Measurements from ENCODE around the gene OFD1. TPM values are rescaled to one million over a fixed set of nuclear protein-coding genes. Genes with fewer than 3 reads are reported as not detected.

OFD1 gene
- total RNA-seq, 1 donor from 2014 or later = 10.6 TPM

GRCh38 chrX:13693341-13693961 lies 41.1 kb upstream of the OFD1 start:
- H3K27ac ChIP-seq (replicated peaks) = no peak overlapping the region
- DNase-seq = no peak
- no peaks in the 10 kb centered on the region for H3K27me3 ChIP-seq (ENCODE audit: low read depth)

GRCh38 chrX:13694359-13694758 lies 40.2 kb upstream of the OFD1 start:
- no peak overlapping the region for H3K27ac ChIP-seq (replicated peaks)
- H3K4me1 ChIP-seq = peaks cover 76% of the 10 kb centered on the region
- H3K27me3 ChIP-seq (ENCODE audit: low read depth) = no peaks in the 10 kb centered on the region
- H3K4me3 ChIP-seq = no peak overlapping the region
- H3K36me3 ChIP-seq = no peaks in the 10 kb centered on the region
- DNase-seq = no peak
- intact Hi-C loops (cut with micrococcal nuclease) = no loop called here
- no peaks in the 10 kb centered on the region for H3K9me3 ChIP-seq (replicated peaks)
- no peak for TF ChIP-seq CTCF (IDR thresholded peaks at IDR 0.05; ENCODE audit: borderline replicate concordance)

More at GRCh38 chrX:13693341-13693961, 41.1 kb upstream of the OFD1 start:
- H3K9me3 ChIP-seq (replicated peaks) = no peaks in the 10 kb centered on the region
- peaks cover 69% of the 10 kb centered on the region for H3K4me1 ChIP-seq
- TF ChIP-seq CTCF (IDR thresholded peaks at IDR 0.05; ENCODE audit: borderline replicate concordance) = no peak
- no peak overlapping the region for H3K4me3 ChIP-seq
- intact Hi-C loops (cut with micrococcal nuclease) = no loop called here
- H3K36me3 ChIP-seq = no peaks in the 10 kb centered on the region

- no peaks in the 10 kb centered on the region for H3K36me3 ChIP-seq
- peaks cover 83% of the 10 kb centered on the region for H3K4me1 ChIP-seq
- no peak overlapping the region for H3K27ac ChIP-seq (replicated peaks)
- intact Hi-C loops (cut with micrococcal nuclease) = no loop called here
- no peak for DNase-seq
- H3K9me3 ChIP-seq (replicated peaks) = no peaks in the 10 kb centered on the region
- H3K4me3 ChIP-seq = no peak overlapping the region
- TF ChIP-seq CTCF (IDR thresholded peaks at IDR 0.05; ENCODE audit: borderline replicate concordance) = no peak
- no peaks in the 10 kb centered on the region for H3K27me3 ChIP-seq (ENCODE audit: low read depth)
These were observed 39.6 kb upstream of the OFD1 start for GRCh38 chrX:13694983-13695382.

GRCh38 chrX:13695601-13696115 lies 38.9 kb upstream of the OFD1 start:
- TF ChIP-seq CTCF (IDR thresholded peaks at IDR 0.05; ENCODE audit: borderline replicate concordance) = no peak
- Histone ChIP-seq H3K27ac (replicated peaks) (no peak overlapping the region), H3K9me3 (replicated peaks) (no peaks in the 10 kb centered on the region), H3K4me3 (no peak overlapping the region), H3K36me3 (no peaks in the 10 kb centered on the region), H3K27me3 (ENCODE audit: low read depth) (no peaks in the 10 kb centered on the region), H3K4me1 (peaks cover 84% of the 10 kb centered on the region)
- intact Hi-C loops (cut with micrococcal nuclease) = no loop called here
- DNase-seq = no peak

- Histone ChIP-seq H3K4me3 (no peak overlapping the region), H3K9me3 (replicated peaks) (no peaks in the 10 kb centered on the region), H3K27me3 (ENCODE audit: low read depth) (no peaks in the 10 kb centered on the region), H3K4me1 (peaks cover 78% of the 10 kb centered on the region), H3K27ac (replicated peaks) (no peak overlapping the region), H3K36me3 (no peaks in the 10 kb centered on the region)
- DNase-seq = no peak
- intact Hi-C loops (cut with micrococcal nuclease) = no loop called here
- no peak for TF ChIP-seq CTCF (IDR thresholded peaks at IDR 0.05; ENCODE audit: borderline replicate concordance)
These were observed 37.1 kb upstream of the OFD1 start for GRCh38 chrX:13697455-13697854.
